Natural killer cell (primary cell): ENCODE results near the gene CCDC174. TPM values are rescaled to one million over a fixed set of nuclear protein-coding genes. Genes with fewer than 3 reads are reported as not detected.

Experiments used
- ATAC-seq, 3 donors: fragments of 150-1000 bp in 2 of 3; fragments of 200-7000 bp in 1 of 3; cut with Tn5 transposase; 1 replicate in 1 of 3; 2 replicates in 2 of 3; pipeline ENCODE4 v1.10.0; 2021; ENCODE audit warnings: mild to moderate bottlenecking in 2 of 3, moderate library complexity in 2 of 3
- DNase-seq, 2 donors: peaks; one replicate each; pipeline versions ENCODE4 v3.0.0 to v3.0.0-alpha.2; 2013 to 2021; ENCODE audit warnings: mixed read lengths in 1 of 2
- H3K27ac ChIP-seq: one replicate; pipeline ENCODE4 v1.5.1; 2013; ENCODE audit warnings: mild to moderate bottlenecking, low read length
- H3K27me3 ChIP-seq: one replicate; pipeline ENCODE4 v1.6.1; 2013; ENCODE audit warnings: low read length; ENCODE audit not compliant: control insufficient read depth, insufficient read depth
- H3K36me3 ChIP-seq: one replicate; pipeline ENCODE4 v1.6.1; 2013; ENCODE audit warnings: low read length; ENCODE audit not compliant: control insufficient read depth, insufficient read depth
- H3K4me1 ChIP-seq: one replicate; pipeline ENCODE4 v1.6.1; 2013; ENCODE audit warnings: low read length; ENCODE audit not compliant: control insufficient read depth, insufficient read depth
- H3K4me3 ChIP-seq: one replicate; pipeline ENCODE4 v1.5.1; 2013; ENCODE audit warnings: low read length
- H3K9me3 ChIP-seq: one replicate; pipeline ENCODE4 v1.6.1; 2013; ENCODE audit warnings: low read length; ENCODE audit not compliant: control insufficient read depth, insufficient read depth
- H3K27ac Mint-ChIP-seq, 2 donors: one replicate each; pipeline ENCODE4 v1.8.0; 2022; ENCODE audit warnings: mild to moderate bottlenecking in 2 of 2, mixed read lengths in 2 of 2, moderate library complexity in 1 of 2
- H3K27me3 Mint-ChIP-seq, 2 donors: one replicate each; pipeline ENCODE4 v1.8.0; 2022; ENCODE audit warnings: low read depth in 2 of 2, mixed read lengths in 2 of 2
- H3K36me3 Mint-ChIP-seq: one replicate; pipeline ENCODE4 v1.8.0; 2022; ENCODE audit warnings: mixed read lengths
- H3K4me1 Mint-ChIP-seq, 2 donors: one replicate each; pipeline ENCODE4 v1.8.0; 2022; ENCODE audit warnings: mixed read lengths in 2 of 2
- H3K4me3 Mint-ChIP-seq: one replicate; pipeline ENCODE4 v1.8.0; 2022; ENCODE audit warnings: mild to moderate bottlenecking, moderate library complexity, mixed read lengths
- H3K9me3 Mint-ChIP-seq, 2 donors: one replicate each; pipeline ENCODE4 v1.8.0; 2022; ENCODE audit warnings: mixed read lengths in 2 of 2
- CTCF ChIP-seq: fragments of 200-600 bp; IDR thresholded peaks from one replicate; pipeline ENCODE4 v1.8.0; 2022; ENCODE audit warnings: antibody characterized with exemption
- WGBS: methylation state at CpG from one replicate; pipeline ENCODE4 v1.1.7; 2013; ENCODE audit warnings: missing lambda C conversion rate; ENCODE audit not compliant: insufficient coverage; 5-methylcytosine and 5-hydroxymethylcytosine counted together
- intact Hi-C: fragments of 100-400 bp; cut with micrococcal nuclease; formaldehyde crosslinking; loops from one replicate; pipeline ENCODE4 v1.14.2; 2022
- total RNA-seq, 4 donors: library from RNA; stranded (reverse); fragments of 120-200 nt in 1 of 4; gene quantifications; one replicate each; pipeline versions ENCODE4 v1.2.3 to v1.2.4, GENCODE V29; 2013 to 2022

The CCDC174 gene
- total RNA-seq, 3 donors from 2014 or later (not counting 1 experiment from before 2014, with no cell fraction given) = 29.7 to 41.2 (median 31.9) TPM

GRCh38 chr3:14630404-14631100 lies 21.0 kb upstream of the CCDC174 start:
- Histone ChIP-seq H3K9me3 (no peaks in the 10 kb centered on the region), H3K36me3 (no peaks in the 10 kb centered on the region), H3K4me3 (no peak overlapping the region), H3K4me1 (no peaks in the 10 kb centered on the region), H3K27me3 (no peaks in the 10 kb centered on the region), H3K27ac (no peak overlapping the region)
- Mint-ChIP-seq H3K4me1 (no peaks in the 10 kb centered on the region), H3K27ac (no peak overlapping the region), H3K27me3 (peaks cover 7 to 26% of the 10 kb centered on the region in 2 donors), H3K9me3 (no peaks in the 10 kb centered on the region), H3K4me3 (no peak overlapping the region), H3K36me3 (no peaks in the 10 kb centered on the region)
- no peak for ATAC-seq
- intact Hi-C loops = no loop called here
- WGBS = 88% methylated on average over 9 of the region's 9 CpGs
- no peak for DNase-seq
- no peak for TF ChIP-seq CTCF

DNA sequence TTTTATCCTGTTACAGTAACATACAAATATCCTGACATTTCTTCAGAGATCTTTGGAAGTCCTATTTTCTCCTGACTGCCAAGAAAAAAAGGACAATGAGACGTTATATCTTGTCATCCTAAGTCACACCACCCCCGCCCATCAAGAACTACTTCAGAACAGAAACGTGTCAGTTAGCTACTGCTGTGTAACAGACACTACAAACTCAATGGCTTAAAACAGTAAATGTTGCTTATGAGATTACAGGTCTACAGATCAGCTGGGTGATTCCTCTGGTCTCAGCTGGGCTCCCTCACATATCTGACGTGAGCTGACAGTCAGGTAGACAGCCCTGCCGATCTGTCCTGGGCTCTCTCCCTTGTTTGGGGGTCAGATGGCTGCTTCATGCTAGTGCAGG lies 20.5 kb upstream of the CCDC174 start:
- ATAC-seq (no peak), DNase-seq (no peak)
- H3K4me1 ChIP-seq = no peaks in the 10 kb centered on the region
- no peak overlapping the region for H3K4me3 ChIP-seq
- 81% methylated on average over 5 of the region's 5 CpGs for WGBS
- H3K4me3 Mint-ChIP-seq = no peak overlapping the region
- H3K27ac Mint-ChIP-seq = no peak overlapping the region
- H3K9me3 Mint-ChIP-seq = no peaks in the 10 kb centered on the region
- no peak for TF ChIP-seq CTCF
- H3K36me3 Mint-ChIP-seq = no peaks in the 10 kb centered on the region
- H3K4me1 Mint-ChIP-seq = no peaks in the 10 kb centered on the region
- no peak overlapping the region for H3K27ac ChIP-seq
- no peaks in the 10 kb centered on the region for H3K27me3 ChIP-seq
- no peaks in the 10 kb centered on the region for H3K36me3 ChIP-seq
- no peaks in the 10 kb centered on the region for H3K9me3 ChIP-seq
- intact Hi-C loops = no loop called here
- peaks cover 7 to 32% of the 10 kb centered on the region in 2 donors for H3K27me3 Mint-ChIP-seq

DNA sequence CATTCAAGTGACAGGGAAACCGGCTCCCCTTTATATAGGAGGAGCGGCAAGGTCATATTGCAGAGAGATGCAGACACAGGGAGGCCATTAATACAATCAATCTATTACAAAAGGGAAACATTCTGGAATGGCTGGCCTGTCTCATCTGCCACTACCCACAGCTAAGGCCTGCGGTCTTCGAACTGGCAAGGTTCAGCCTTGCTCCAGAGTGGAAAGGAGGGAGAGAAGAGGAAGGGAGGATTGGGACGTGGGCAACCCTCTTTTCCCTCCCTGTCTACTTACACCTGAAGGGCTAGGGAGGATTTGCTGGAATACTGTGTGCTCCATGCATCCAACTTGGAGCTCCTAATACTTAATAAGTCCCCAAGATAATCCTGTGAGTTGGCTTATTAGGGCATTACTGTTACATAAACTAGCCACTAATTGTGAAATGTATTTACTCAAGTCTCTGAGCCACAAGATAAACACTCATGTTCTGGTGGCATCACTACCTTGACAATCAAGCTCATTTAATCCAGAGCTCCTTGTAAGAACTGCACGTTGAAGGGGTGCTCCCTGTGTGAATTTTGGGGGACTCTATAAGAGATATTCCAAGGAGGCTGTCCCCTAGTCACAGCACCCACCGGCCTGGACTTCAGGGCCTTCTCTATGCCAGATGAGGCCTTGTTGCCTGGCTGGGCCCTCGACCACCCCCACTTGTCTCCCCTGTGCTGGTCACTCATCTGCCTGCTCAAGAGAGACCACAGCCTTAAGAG lies 19.7 kb upstream of the CCDC174 start:
- Mint-ChIP-seq H3K27ac (no peak overlapping the region), H3K4me3 (no peak overlapping the region), H3K36me3 (no peaks in the 10 kb centered on the region), H3K9me3 (no peaks in the 10 kb centered on the region), H3K4me1 (no peaks in the 10 kb centered on the region), H3K27me3 (peaks cover 7 to 34% of the 10 kb centered on the region in 2 donors)
- no peaks in the 10 kb centered on the region for H3K9me3 ChIP-seq
- H3K27ac ChIP-seq = no peak overlapping the region
- DNase-seq = no peak
- no peak overlapping the region for H3K4me3 ChIP-seq
- H3K27me3 ChIP-seq = no peaks in the 10 kb centered on the region
- intact Hi-C loops = no loop called here
- 87% methylated on average over 6 of the region's 8 CpGs for WGBS
- no peaks in the 10 kb centered on the region for H3K36me3 ChIP-seq
- ATAC-seq = no peak
- no peaks in the 10 kb centered on the region for H3K4me1 ChIP-seq
- no peak for TF ChIP-seq CTCF
